Measurements from ENCODE around the gene DNAI4. TPM values are rescaled to one million over a fixed set of nuclear protein-coding genes. Genes with fewer than 3 reads are reported as not detected.

The DNAI4 gene
- total RNA-seq, 4 donors from 2014 or later: 0.49 to 10.1 (median 4.7) TPM

DNA sequence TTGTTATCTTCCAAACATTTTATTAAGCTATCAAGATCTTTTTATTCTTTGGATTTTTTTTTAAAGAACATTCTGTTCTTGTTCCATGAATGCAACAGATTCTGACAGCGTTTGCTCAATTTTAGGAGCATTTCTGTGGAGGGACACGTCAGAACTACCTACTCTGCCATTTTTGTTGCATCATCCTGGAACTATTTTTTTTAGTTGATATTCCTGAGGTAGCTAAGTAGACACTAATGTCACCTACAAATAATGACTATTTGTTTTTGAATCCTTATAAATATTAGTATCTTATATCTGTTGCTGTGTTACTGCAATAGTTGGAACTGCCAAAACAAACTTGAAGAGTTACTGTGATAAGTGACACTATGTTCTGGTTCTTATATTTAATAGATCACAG is 57.2 kb downstream of the DNAI4 start:
- H3K4me1 ChIP-seq: no peaks in the 10 kb centered on the region
- no peaks in the 10 kb centered on the region for H3K27me3 ChIP-seq
- H3K4me3 ChIP-seq: no peak overlapping the region
- H3K9me3 ChIP-seq: no peaks in the 10 kb centered on the region
- no peak for ATAC-seq
- no peak for TF ChIP-seq CTCF (IDR thresholded peaks at IDR 0.05)
- no peak for TF ChIP-seq POLR2AphosphoS5 (IDR thresholded peaks at IDR 0.05)
- no peak for TF ChIP-seq EP300 (IDR thresholded peaks at IDR 0.05)
- no peak for TF ChIP-seq POLR2A (IDR thresholded peaks at IDR 0.05)
- 85 to 100% methylated on average over 2 of the region's 2 CpGs for WGBS, 2 donors (ENCODE audit: low coverage in 1 of 2)
- H3K36me3 ChIP-seq: no peaks in the 10 kb centered on the region
- no peak overlapping the region for H3K27ac ChIP-seq

DNA sequence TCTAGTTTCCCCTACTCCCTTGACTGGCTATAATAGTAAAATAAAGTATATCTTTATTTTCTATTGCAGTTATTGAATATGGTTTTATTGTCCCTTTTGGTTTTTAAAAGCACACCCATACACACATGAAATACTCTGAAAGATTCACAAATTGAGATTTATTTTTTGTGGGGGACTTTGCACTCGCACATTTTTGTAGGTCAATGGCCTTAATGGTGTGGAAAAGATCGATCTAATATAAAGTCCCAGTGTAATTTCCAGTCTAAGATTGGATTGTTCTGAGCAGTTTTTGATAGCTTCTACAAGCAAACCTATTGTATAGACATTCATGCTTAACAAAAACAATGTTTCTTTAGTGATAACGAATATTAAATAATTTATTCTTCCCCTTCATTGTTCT is 64.1 kb downstream of the DNAI4 start:
- Histone ChIP-seq H3K36me3 (no peaks in the 10 kb centered on the region), H3K9me3 (no peaks in the 10 kb centered on the region), H3K27me3 (no peaks in the 10 kb centered on the region), H3K4me3 (no peak overlapping the region), H3K4me1 (no peaks in the 10 kb centered on the region), H3K27ac (no peak overlapping the region)
- no peak for TF ChIP-seq EP300 (IDR thresholded peaks at IDR 0.05)
- no peak for TF ChIP-seq POLR2AphosphoS5 (IDR thresholded peaks at IDR 0.05)
- no peak for TF ChIP-seq CTCF (IDR thresholded peaks at IDR 0.05)
- no peak for TF ChIP-seq POLR2A (IDR thresholded peaks at IDR 0.05)
- WGBS, 2 donors (ENCODE audit: low coverage in 1 of 2): 75 to 81% methylated on average over 3 of the region's 3 CpGs
- no peak for ATAC-seq

- ATAC-seq: no peak
- Histone ChIP-seq H3K9me3 (no peaks in the 10 kb centered on the region), H3K4me3 (no peak overlapping the region), H3K27ac (no peak overlapping the region), H3K27me3 (no peaks in the 10 kb centered on the region), H3K4me1 (no peaks in the 10 kb centered on the region), H3K36me3 (no peaks in the 10 kb centered on the region)
- TF ChIP-seq EP300 (IDR thresholded peaks at IDR 0.05) (no peak), CTCF (IDR thresholded peaks at IDR 0.05) (no peak), POLR2AphosphoS5 (IDR thresholded peaks at IDR 0.05) (no peak), POLR2A (IDR thresholded peaks at IDR 0.05) (no peak)
- 78 to 100% methylated on average over 1 of the region's 1 CpG for WGBS, 2 donors (ENCODE audit: low coverage in 1 of 2)
Measured at GRCh38 chr1:66853379-66853778, 71.3 kb downstream of the DNAI4 start.

DNA sequence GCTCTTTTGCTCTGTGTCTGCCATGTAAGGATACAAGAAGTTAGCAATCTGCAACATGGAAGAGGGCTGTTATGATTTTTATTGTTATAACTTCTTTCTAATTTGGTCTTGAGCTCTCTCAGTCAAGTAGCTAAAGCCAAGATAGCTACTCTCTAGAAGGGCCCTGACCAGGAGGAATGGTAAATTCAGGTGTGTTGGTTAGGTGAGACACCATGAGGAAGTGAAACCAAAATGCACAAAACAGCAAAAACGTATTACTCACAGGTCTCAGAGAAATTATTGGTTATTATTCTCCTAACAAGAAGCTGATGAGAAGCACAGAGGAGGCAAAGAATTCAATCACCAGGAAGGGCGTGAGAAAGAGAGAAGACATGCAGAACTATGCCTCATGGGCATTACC is 71.8 kb downstream of the DNAI4 start:
- no peak for ATAC-seq
- WGBS, 2 donors (ENCODE audit: low coverage in 1 of 2): 80% methylated on average over 2 of the region's 2 CpGs; no CpG with 5 or more reads in 1 of the 2 donors
- H3K4me1 ChIP-seq: no peaks in the 10 kb centered on the region
- H3K36me3 ChIP-seq: no peaks in the 10 kb centered on the region
- H3K27me3 ChIP-seq: no peaks in the 10 kb centered on the region
- H3K27ac ChIP-seq: no peak overlapping the region
- H3K9me3 ChIP-seq: no peaks in the 10 kb centered on the region
- TF ChIP-seq CTCF (IDR thresholded peaks at IDR 0.05) (no peak), POLR2AphosphoS5 (IDR thresholded peaks at IDR 0.05) (no peak), POLR2A (IDR thresholded peaks at IDR 0.05) (no peak), EP300 (IDR thresholded peaks at IDR 0.05) (no peak)
- no peak overlapping the region for H3K4me3 ChIP-seq

DNA sequence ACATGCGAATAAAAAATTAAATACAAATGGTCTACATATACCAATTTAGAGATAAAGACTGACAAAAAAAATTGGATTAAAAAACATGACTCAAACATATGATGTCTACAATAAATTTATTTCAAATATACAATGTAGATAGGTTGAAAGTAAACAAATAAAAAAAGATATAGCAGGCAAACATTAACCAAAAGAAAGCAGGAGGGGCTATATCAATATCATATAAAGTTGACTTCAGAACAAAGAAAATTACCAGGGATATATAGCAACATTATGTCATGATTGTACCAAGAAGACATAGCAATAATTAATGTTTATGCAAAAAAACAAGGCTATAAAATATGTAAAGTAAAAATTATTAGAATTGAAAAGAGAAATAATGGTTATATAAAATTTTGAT is 73.7 kb downstream of the DNAI4 start:
- TF ChIP-seq EP300 (IDR thresholded peaks at IDR 0.05): no peak
- no peak for TF ChIP-seq POLR2AphosphoS5 (IDR thresholded peaks at IDR 0.05)
- TF ChIP-seq POLR2A (IDR thresholded peaks at IDR 0.05): no peak
- no peak for TF ChIP-seq CTCF (IDR thresholded peaks at IDR 0.05)
- WGBS, 2 donors (ENCODE audit: low coverage in 1 of 2): 86 to 100% methylated on average over 1 of the region's 1 CpG
- Histone ChIP-seq H3K4me3 (no peak overlapping the region), H3K9me3 (no peaks in the 10 kb centered on the region), H3K27ac (no peak overlapping the region), H3K27me3 (no peaks in the 10 kb centered on the region), H3K4me1 (no peaks in the 10 kb centered on the region), H3K36me3 (no peaks in the 10 kb centered on the region)
- ATAC-seq: no peak
